Stimulated activated CD4-positive, alpha-beta T cell treated with anti-CD3 and anti-CD28 coated beads, Interleukin-15, amount 100 ng/mL, for 1 hour (primary cell): ENCODE results near the gene RPAP3.
A peak's percentile ranks its signal among the peaks of the same experiment; 100 is the strongest.

Experiments
- DNase-seq, 2 donors: peaks; one replicate each; pipeline ENCODE4 v3.0.0-alpha.2; 2020; ENCODE audit warnings: low read depth in 1 of 2, low spot score in 1 of 2

RPAP3 gene

GRCh38 chr12:47705566-47706425, at the start of gene RPAP3:
Gene RPAP3 (minus strand): TSS chr12:47706030. CDS start chr12:47702840, 3,190 bp downstream.
- peak; percentile 94 to 98 for DNase-seq

- DNase-seq: no peak
Measured at GRCh38 chr12:47754881-47755280, 49.1 kb upstream of the RPAP3 start.

- DNase-seq: no peak
Measured at GRCh38 chr12:47754126-47754525, 48.3 kb upstream of the RPAP3 start.

- no peak for DNase-seq
Measured at GRCh38 chr12:47753021-47754001, 47.5 kb upstream of the RPAP3 start.

GRCh38 chr12:47752552-47752951, 46.7 kb upstream of the RPAP3 start:
- no peak for DNase-seq

- DNase-seq: no peak
Measured at GRCh38 chr12:47752121-47752520, 46.3 kb upstream of the RPAP3 start.

- DNase-seq: no peak
Measured at GRCh38 chr12:47751561-47751960, 45.7 kb upstream of the RPAP3 start.

- DNase-seq: no peak
Measured at GRCh38 chr12:47750916-47751470, 45.2 kb upstream of the RPAP3 start.

GRCh38 chr12:47750229-47750798, 44.5 kb upstream of the RPAP3 start:
- no peak for DNase-seq

GRCh38 chr12:47748899-47749298, 43.1 kb upstream of the RPAP3 start:
- DNase-seq: no peak

GRCh38 chr12:47748507-47748828, 42.6 kb upstream of the RPAP3 start:
- DNase-seq: no peak

GRCh38 chr12:47747596-47748506, 42.0 kb upstream of the RPAP3 start:
- DNase-seq: no peak

GRCh38 chr12:47747126-47747525, 41.3 kb upstream of the RPAP3 start:
- DNase-seq: no peak

GRCh38 chr12:47746523-47746922, 40.7 kb upstream of the RPAP3 start:
- DNase-seq: no peak

- no peak for DNase-seq
Measured at GRCh38 chr12:47746073-47746472, 40.2 kb upstream of the RPAP3 start.

GRCh38 chr12:47745485-47746041, 39.7 kb upstream of the RPAP3 start:
- DNase-seq: no peak

- DNase-seq: no peak
Measured at GRCh38 chr12:47744778-47745436, 39.1 kb upstream of the RPAP3 start.

GRCh38 chr12:47744005-47744651, 38.3 kb upstream of the RPAP3 start:
- DNase-seq: peak; percentile 36 to 39

- no peak for DNase-seq
Measured at GRCh38 chr12:47743311-47743860, 37.6 kb upstream of the RPAP3 start.
